Stimulated activated CD8-positive, alpha-beta memory T cell treated with anti-CD3 and anti-CD28 coated beads, Interleukin-12 subunit alpha, Interleukin-12 subunit beta, amount 100 ng/mL, for 4 hours (primary cell): ENCODE data around the gene DELE1.
"Not testable (repeated sequence)": the region's sequence is repeated elsewhere in the genome, so short reads cannot be mapped to it uniquely, and the experiment has no call there.

Experiments
- DNase-seq: peaks from one replicate; pipeline ENCODE4 v3.0.0-alpha.2; 2020; ENCODE audit warnings: low read depth

DELE1 gene

GRCh38 chr5:141889282-141889871, 34.3 kb upstream of the DELE1 start:
- no peak for DNase-seq

- not testable (repeated sequence) for DNase-seq
These were observed 33.2 kb upstream of the DELE1 start for GRCh38 chr5:141890429-141890828.

GRCh38 chr5:141897425-141897824, 26.2 kb upstream of the DELE1 start:
- DNase-seq: no peak

- DNase-seq: no peak
These were observed 25.1 kb upstream of the DELE1 start for GRCh38 chr5:141898448-141899049.

- DNase-seq: no peak
These were observed 21.5 kb upstream of the DELE1 start for GRCh38 chr5:141902015-141902814.

- DNase-seq: no peak
These were observed 20.4 kb upstream of the DELE1 start for GRCh38 chr5:141903261-141903660.

GRCh38 chr5:141904551-141904950, 19.1 kb upstream of the DELE1 start:
- no peak for DNase-seq

- no peak for DNase-seq
These were observed 17.2 kb upstream of the DELE1 start for GRCh38 chr5:141906517-141906916.

GRCh38 chr5:141906972-141907371, 16.7 kb upstream of the DELE1 start:
- DNase-seq: no peak

- DNase-seq: no peak
These were observed 14.9 kb upstream of the DELE1 start for GRCh38 chr5:141908796-141909195.

GRCh38 chr5:141909212-141909611, 14.5 kb upstream of the DELE1 start:
- no peak for DNase-seq

- no peak for DNase-seq
These were observed 13.4 kb upstream of the DELE1 start for GRCh38 chr5:141910271-141910673.

- no peak for DNase-seq
These were observed 10.0 kb upstream of the DELE1 start for GRCh38 chr5:141913560-141914198.

GRCh38 chr5:141914199-141914743, 9.4 kb upstream of the DELE1 start:
- DNase-seq: no peak

GRCh38 chr5:141914797-141915196, 8.9 kb upstream of the DELE1 start:
- DNase-seq: no peak

- no peak for DNase-seq
These were observed 7.8 kb upstream of the DELE1 start for GRCh38 chr5:141915881-141916336.

GRCh38 chr5:141916522-141916921, 7.1 kb upstream of the DELE1 start:
- no peak for DNase-seq

GRCh38 chr5:141917760-141918159, 5.9 kb upstream of the DELE1 start:
- DNase-seq: no peak

- no peak for DNase-seq
These were observed 4.2 kb upstream of the DELE1 start for GRCh38 chr5:141919218-141920119.

GRCh38 chr5:141920771-141921170, 2.9 kb upstream of the DELE1 start:
- DNase-seq: no peak

GRCh38 chr5:141922827-141923447, 734 bp upstream of the DELE1 start:
- DNase-seq: not testable (repeated sequence)
